Mucosa of descending colon (tissue), 3 donors: Measurements from ENCODE around the gene ADD1. TPM values are rescaled to one million over a fixed set of nuclear protein-coding genes. Genes with fewer than 3 reads are reported as not detected.
A peak's percentile ranks its signal among the peaks of the same experiment; 100 is the strongest.

Source experiments
- ATAC-seq: fragments of 200-7000 bp; cut with Tn5 transposase; one replicate; pipeline ENCODE4 v1.9.1; 2020; ENCODE audit warnings: mild to moderate bottlenecking, moderate library complexity
- DNase-seq, 3 donors: peaks; one replicate each; pipeline ENCODE4 v3.0.0-alpha.2; 2020
- H3K36me3 ChIP-seq: fragments of 200-600 bp; one replicate; pipeline ENCODE4 v1.8.0; 2021; ENCODE audit warnings: low read depth, mild to moderate bottlenecking
- H3K4me1 ChIP-seq: fragments of 200-600 bp; one replicate; pipeline ENCODE4 v1.8.0; 2021; ENCODE audit warnings: low read depth, mild to moderate bottlenecking
- H3K4me3 ChIP-seq: fragments of 200-600 bp; one replicate; pipeline ENCODE4 v1.8.0; 2021; ENCODE audit warnings: mild to moderate bottlenecking
- H3K9me3 ChIP-seq: fragments of 200-600 bp; one replicate; pipeline ENCODE4 v1.8.0; 2021; ENCODE audit warnings: mild to moderate bottlenecking
- intact Hi-C, 2 donors: fragments of 100-400 bp; cut with DNase I in 1 of 2; cut with micrococcal nuclease in 1 of 2; formaldehyde crosslinking; loops; one replicate each; pipeline versions ENCODE4 v1.11.0 to v1.11.1; 2022; cut with DNase I, micrococcal nuclease
- total RNA-seq, 3 donors: library from RNA; stranded (reverse); fragmentation: NEBNext Ultra II Directional in 2 of 3; extraction: Animal tissue kit (Norgen Biotek cat#: 25700) in 2 of 3; gene quantifications; one replicate each; pipeline versions ENCODE4 v1.2.1 to v1.2.4, GENCODE V29; 2021 to 2023
- TF ChIP-seq, protein P1 (sequence below): fragments of 200-600 bp; IDR thresholded peaks from one replicate; pipeline ENCODE4 v1.8.0; 2022; ENCODE audit warnings: antibody characterized with exemption, mild to moderate bottlenecking
- donor health status: DM: no; HTN: no; CAD: no; lungs with moderate emphysema.
- donor health status: DM: no; HTN: no; CAD: no.
- donor health status: DM: no; HTN: yes; CAD: no.

The ADD1 gene
- total RNA-seq, 3 donors from 2014 or later, result 201 to 373 (median 261) TPM

DNA sequence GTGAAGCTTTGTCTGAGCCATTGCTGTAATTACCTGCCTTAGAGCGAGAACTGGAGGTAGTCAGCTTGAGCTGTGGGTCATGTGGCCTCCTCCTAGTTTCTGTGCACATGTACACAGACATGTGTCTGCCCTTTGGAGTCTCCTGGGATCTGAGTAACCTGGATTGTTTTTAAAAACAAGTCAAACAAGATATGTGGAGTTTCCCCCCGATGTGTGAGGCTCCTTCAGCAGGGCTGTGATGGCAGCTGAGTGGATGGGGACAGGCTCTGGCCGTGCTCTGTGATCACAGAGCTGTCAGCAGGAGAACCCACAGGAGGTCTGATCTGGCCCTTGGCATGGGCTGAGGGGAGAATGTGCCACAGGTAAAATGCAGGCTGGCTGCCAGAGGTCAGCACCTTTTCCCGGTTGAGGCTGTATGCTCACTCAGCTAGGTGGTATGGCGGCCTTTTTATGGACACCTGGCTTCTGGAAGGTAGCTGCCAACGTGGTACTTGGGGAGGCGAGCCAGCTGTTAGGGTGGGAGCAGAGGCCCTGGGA lies 81.2 kb downstream of the ADD1 start:
- peaks cover 7% of the 10 kb centered on the region for H3K4me1 ChIP-seq

DNA sequence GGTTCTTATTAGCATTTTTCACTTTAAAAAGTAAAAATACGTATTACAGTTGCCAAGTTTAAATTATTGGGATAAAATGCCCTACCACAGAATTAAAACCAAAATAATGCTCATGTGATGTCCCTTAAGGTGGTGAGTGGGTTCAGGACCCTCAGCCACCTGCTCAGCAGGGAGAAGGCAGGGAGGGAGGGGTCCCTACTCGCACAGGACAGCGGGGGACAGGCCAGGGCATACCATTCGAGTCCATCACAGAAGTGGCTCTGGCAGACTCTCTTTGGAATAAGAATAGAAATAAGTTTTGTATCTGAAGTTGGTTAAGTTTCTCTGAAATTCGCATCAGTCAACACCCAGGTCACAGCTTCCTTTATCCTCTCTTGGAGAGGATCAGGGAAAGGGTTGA lies 81.9 kb downstream of the ADD1 start:
- intact Hi-C loops, result no loop called here
- peaks cover 5% of the 10 kb centered on the region for H3K36me3 ChIP-seq
- DNase-seq, result peak in 1 of 3 donors; percentile 19

More for the DNA sequence above, 81.2 kb downstream of the ADD1 start:
- ATAC-seq, result no peak
- TF ChIP-seq, protein P1, sequence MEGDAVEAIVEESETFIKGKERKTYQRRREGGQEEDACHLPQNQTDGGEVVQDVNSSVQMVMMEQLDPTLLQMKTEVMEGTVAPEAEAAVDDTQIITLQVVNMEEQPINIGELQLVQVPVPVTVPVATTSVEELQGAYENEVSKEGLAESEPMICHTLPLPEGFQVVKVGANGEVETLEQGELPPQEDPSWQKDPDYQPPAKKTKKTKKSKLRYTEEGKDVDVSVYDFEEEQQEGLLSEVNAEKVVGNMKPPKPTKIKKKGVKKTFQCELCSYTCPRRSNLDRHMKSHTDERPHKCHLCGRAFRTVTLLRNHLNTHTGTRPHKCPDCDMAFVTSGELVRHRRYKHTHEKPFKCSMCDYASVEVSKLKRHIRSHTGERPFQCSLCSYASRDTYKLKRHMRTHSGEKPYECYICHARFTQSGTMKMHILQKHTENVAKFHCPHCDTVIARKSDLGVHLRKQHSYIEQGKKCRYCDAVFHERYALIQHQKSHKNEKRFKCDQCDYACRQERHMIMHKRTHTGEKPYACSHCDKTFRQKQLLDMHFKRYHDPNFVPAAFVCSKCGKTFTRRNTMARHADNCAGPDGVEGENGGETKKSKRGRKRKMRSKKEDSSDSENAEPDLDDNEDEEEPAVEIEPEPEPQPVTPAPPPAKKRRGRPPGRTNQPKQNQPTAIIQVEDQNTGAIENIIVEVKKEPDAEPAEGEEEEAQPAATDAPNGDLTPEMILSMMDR, result no peak
- H3K4me3 ChIP-seq, result no peak overlapping the region
- peak in 2 of 3 donors; percentile 14 to 27 for DNase-seq
- H3K9me3 ChIP-seq, result no peaks in the 10 kb centered on the region
- peaks cover 5% of the 10 kb centered on the region for H3K36me3 ChIP-seq
- intact Hi-C loops, result no loop called here

DNA sequence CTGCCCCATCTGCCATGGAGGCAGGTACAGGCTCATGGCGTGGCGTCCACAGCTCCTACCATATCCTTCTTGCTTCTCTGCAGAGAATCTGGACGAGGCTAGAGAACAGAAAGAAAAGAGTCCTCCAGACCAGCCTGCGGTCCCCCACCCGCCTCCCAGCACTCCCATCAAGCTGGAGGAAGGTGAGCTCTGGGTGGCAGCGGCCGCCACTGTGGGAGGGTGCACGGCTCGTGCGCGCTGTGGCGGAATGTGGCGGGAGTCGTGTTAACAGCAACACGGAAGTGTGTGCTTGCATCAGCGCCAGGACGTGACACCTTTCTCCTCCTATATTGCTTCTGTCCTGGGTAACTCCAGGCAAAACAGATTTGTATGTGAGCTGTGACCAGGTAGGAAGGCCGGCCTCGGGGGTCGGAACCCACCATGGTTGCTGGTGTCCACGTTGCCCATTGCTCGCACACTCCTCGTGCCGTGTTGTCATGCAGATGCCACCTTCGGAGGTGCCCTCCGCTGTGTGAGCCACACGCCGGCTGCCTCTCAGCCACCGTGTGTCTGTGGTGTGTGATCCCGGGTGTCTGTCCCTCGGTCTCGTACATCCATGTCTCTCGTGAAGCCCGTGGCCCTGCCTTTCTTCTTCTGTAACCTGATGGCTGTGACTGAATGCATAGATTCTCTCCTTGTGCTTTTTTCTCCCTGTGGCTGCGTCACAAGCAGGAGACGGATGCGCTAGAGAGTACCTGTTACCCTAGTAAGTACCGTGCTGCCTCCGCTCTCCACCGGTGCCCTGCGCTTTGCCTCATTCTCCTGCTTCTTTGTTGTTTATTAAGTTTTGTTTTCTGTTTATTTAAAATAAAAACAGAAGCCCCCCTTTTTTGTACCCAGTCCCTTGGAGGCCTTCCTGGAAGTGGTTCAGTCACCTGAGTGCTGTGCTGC lies 82.6 kb downstream of the ADD1 start:
- H3K36me3 ChIP-seq, result peaks cover 5% of the 10 kb centered on the region

More for the DNA sequence above, 81.9 kb downstream of the ADD1 start:
- ATAC-seq, result no peak
- Histone ChIP-seq H3K4me1 (peaks cover 11% of the 10 kb centered on the region), H3K9me3 (no peaks in the 10 kb centered on the region), H3K4me3 (no peak overlapping the region)
- TF ChIP-seq, protein P1, result no peak

DNA sequence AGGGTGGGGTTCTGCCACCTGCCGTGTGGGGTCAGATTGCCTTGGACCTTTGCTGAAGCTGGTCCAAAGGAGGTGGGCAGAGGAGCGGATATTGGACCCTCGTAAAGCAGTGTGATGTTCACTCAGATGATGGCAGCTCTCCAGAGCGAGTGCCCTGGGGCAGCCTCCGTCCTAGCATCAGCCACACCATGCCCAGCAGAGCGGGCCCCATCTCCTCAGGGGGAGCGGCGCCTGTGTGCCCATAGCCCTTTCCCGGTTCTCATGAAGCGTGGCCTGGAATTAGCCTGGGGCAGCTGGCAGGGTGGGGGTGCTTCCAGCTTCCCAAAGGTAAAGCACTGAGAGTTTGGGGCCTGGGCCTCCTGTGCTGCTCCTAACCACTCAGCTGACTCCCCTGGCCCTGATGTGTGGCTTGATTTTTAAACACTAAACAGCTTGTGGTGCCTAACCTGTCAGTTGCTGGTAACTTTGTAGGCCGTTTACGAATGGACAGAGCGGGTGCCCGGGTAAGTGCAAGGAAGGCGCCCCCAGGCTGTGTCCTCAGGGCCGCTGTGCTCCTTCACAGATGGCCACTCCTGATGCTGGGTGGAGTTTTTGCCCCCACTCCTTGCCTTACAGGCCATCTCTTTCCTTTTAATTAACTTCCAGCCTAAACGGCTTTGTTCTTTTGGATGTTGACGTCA lies 83.5 kb downstream of the ADD1 start:
- peaks cover 5% of the 10 kb centered on the region for H3K36me3 ChIP-seq
- intact Hi-C loops, result no loop called here
- ATAC-seq, result no peak
- H3K4me3 ChIP-seq, result no peak overlapping the region
- DNase-seq, result peak in 2 of 3 donors; percentile 25 to 36
- TF ChIP-seq, protein P1, result no peak
- H3K4me1 ChIP-seq, result peaks cover 21% of the 10 kb centered on the region
- no peaks in the 10 kb centered on the region for H3K9me3 ChIP-seq

More for the DNA sequence above, 82.6 kb downstream of the ADD1 start:
- TF ChIP-seq, protein P1, result no peak
- no peak for ATAC-seq
- Histone ChIP-seq H3K9me3 (no peaks in the 10 kb centered on the region), H3K4me1 (peaks cover 18% of the 10 kb centered on the region), H3K4me3 (no peak overlapping the region)
- intact Hi-C loops, result no loop called here
- peak in 2 of 3 donors; percentile 21 to 45 for DNase-seq

DNA sequence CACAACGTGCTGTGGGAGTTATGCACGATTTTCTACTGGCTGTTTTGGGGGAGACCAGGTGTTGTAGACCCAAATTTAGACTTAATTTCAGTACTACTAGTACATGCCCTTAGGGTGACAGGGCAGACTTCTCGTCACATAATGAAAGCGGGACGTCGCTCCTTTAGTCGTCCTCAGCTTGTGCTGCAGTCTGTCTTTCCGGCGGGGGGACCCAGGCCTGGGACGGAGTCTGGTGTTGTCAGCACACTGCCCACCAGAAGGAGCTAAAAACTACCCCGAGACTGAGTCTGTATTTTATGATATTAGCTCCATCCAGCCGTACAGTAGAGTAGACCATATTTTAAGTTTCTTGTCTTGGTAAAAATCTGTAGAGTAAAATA lies 84.0 kb downstream of the ADD1 start:
- peaks cover 5% of the 10 kb centered on the region for H3K36me3 ChIP-seq
- DNase-seq (peak in 1 of 3 donors; percentile 39), ATAC-seq (no peak)
- no peaks in the 10 kb centered on the region for H3K9me3 ChIP-seq
- intact Hi-C loops, result no loop called here
- H3K4me1 ChIP-seq, result peaks cover 18% of the 10 kb centered on the region
- no peak overlapping the region for H3K4me3 ChIP-seq
- TF ChIP-seq, protein P1, result no peak
